ENCODE results near the gene NSUN3. TPM values are rescaled to one million over a fixed set of nuclear protein-coding genes. Genes with fewer than 3 reads are reported as not detected.

Gene NSUN3
- total and polyA plus RNA-seq, 2 of the 8 experiments (the other 6 are each of a cell fraction or from before 2014, with no cell fraction given) = 2.1 to 5.1 TPM

DNA sequence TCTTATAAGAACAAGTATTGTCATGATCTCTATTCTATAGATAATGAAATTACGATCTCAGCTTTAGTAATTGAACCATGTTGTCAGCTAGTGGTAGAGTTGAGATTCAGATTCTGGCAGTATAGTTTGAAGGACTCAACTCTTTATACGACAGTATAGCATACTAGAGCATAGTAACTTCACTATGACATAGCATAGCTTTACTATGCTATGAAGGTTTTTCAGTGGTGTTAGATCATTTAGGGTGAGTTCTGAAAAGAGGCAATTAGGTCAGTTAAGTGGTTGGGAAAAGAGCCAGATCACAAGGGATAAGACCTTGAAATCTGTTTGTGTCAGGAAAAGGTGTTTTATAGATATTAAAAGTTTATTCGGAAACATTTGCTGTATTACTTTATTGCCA lies 42.6 kb upstream of the NSUN3 start (continued):
- TF ChIP-seq, protein P1, sequence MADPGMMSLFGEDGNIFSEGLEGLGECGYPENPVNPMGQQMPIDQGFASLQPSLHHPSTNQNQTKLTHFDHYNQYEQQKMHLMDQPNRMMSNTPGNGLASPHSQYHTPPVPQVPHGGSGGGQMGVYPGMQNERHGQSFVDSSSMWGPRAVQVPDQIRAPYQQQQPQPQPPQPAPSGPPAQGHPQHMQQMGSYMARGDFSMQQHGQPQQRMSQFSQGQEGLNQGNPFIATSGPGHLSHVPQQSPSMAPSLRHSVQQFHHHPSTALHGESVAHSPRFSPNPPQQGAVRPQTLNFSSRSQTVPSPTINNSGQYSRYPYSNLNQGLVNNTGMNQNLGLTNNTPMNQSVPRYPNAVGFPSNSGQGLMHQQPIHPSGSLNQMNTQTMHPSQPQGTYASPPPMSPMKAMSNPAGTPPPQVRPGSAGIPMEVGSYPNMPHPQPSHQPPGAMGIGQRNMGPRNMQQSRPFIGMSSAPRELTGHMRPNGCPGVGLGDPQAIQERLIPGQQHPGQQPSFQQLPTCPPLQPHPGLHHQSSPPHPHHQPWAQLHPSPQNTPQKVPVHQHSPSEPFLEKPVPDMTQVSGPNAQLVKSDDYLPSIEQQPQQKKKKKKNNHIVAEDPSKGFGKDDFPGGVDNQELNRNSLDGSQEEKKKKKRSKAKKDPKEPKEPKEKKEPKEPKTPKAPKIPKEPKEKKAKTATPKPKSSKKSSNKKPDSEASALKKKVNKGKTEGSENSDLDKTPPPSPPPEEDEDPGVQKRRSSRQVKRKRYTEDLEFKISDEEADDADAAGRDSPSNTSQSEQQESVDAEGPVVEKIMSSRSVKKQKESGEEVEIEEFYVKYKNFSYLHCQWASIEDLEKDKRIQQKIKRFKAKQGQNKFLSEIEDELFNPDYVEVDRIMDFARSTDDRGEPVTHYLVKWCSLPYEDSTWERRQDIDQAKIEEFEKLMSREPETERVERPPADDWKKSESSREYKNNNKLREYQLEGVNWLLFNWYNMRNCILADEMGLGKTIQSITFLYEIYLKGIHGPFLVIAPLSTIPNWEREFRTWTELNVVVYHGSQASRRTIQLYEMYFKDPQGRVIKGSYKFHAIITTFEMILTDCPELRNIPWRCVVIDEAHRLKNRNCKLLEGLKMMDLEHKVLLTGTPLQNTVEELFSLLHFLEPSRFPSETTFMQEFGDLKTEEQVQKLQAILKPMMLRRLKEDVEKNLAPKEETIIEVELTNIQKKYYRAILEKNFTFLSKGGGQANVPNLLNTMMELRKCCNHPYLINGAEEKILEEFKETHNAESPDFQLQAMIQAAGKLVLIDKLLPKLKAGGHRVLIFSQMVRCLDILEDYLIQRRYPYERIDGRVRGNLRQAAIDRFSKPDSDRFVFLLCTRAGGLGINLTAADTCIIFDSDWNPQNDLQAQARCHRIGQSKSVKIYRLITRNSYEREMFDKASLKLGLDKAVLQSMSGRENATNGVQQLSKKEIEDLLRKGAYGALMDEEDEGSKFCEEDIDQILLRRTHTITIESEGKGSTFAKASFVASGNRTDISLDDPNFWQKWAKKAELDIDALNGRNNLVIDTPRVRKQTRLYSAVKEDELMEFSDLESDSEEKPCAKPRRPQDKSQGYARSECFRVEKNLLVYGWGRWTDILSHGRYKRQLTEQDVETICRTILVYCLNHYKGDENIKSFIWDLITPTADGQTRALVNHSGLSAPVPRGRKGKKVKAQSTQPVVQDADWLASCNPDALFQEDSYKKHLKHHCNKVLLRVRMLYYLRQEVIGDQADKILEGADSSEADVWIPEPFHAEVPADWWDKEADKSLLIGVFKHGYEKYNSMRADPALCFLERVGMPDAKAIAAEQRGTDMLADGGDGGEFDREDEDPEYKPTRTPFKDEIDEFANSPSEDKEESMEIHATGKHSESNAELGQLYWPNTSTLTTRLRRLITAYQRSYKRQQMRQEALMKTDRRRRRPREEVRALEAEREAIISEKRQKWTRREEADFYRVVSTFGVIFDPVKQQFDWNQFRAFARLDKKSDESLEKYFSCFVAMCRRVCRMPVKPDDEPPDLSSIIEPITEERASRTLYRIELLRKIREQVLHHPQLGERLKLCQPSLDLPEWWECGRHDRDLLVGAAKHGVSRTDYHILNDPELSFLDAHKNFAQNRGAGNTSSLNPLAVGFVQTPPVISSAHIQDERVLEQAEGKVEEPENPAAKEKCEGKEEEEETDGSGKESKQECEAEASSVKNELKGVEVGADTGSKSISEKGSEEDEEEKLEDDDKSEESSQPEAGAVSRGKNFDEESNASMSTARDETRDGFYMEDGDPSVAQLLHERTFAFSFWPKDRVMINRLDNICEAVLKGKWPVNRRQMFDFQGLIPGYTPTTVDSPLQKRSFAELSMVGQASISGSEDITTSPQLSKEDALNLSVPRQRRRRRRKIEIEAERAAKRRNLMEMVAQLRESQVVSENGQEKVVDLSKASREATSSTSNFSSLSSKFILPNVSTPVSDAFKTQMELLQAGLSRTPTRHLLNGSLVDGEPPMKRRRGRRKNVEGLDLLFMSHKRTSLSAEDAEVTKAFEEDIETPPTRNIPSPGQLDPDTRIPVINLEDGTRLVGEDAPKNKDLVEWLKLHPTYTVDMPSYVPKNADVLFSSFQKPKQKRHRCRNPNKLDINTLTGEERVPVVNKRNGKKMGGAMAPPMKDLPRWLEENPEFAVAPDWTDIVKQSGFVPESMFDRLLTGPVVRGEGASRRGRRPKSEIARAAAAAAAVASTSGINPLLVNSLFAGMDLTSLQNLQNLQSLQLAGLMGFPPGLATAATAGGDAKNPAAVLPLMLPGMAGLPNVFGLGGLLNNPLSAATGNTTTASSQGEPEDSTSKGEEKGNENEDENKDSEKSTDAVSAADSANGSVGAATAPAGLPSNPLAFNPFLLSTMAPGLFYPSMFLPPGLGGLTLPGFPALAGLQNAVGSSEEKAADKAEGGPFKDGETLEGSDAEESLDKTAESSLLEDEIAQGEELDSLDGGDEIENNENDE (IDR thresholded peaks at IDR 0.05; ENCODE audit: insufficient replicate concordance, low read length) = no peak
- TF ChIP-seq, protein P2, sequence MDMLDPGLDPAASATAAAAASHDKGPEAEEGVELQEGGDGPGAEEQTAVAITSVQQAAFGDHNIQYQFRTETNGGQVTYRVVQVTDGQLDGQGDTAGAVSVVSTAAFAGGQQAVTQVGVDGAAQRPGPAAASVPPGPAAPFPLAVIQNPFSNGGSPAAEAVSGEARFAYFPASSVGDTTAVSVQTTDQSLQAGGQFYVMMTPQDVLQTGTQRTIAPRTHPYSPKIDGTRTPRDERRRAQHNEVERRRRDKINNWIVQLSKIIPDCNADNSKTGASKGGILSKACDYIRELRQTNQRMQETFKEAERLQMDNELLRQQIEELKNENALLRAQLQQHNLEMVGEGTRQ (IDR thresholded peaks at IDR 0.05; ENCODE audit: low read length) = no peak
- TF ChIP-seq CREB1 (IDR thresholded peaks at IDR 0.05) (no peak), ZNF274 (IDR thresholded peaks at IDR 0.05; ENCODE audit: borderline replicate concordance, extremely low read depth, low read length) (no peak), TBP (IDR thresholded peaks at IDR 0.05; ENCODE audit: low read depth, low read length) (no peak)
